HFF-Myc (cell line): ENCODE measurements around the gene WWOX.

ENCODE experiments used
- DNase-seq: peaks from one replicate; pipeline ENCODE4 v3.0.0-alpha.2; 2011; ENCODE audit warnings: low read depth; ENCODE audit errors: extremely low read depth
- H3K4me3 ChIP-seq: replicated peaks from 2 replicates; pipeline ENCODE4 v1.5.1; 2011; ENCODE audit warnings: low read depth, mild to moderate bottlenecking, control low read depth, low read length
- CTCF ChIP-seq: IDR thresholded peaks from 2 replicates; pipeline ENCODE4 v1.5.1; 2012; ENCODE audit warnings: mild to moderate bottlenecking, low read depth, low read length, control low read depth; ENCODE audit errors: missing control alignments

WWOX gene

GRCh38 chr16:78069913-78070312 lies 29.5 kb upstream of the WWOX start:
- no peak for TF ChIP-seq CTCF
- no peak for DNase-seq
- no peak overlapping the region for H3K4me3 ChIP-seq

GRCh38 chr16:78072275-78072674 lies 27.2 kb upstream of the WWOX start:
- TF ChIP-seq CTCF = no peak
- DNase-seq = no peak

GRCh38 chr16:78075800-78076199 lies 23.7 kb upstream of the WWOX start:
- no peak for TF ChIP-seq CTCF
- no peak for DNase-seq
- no peak overlapping the region for H3K4me3 ChIP-seq

More at GRCh38 chr16:78072275-78072674, 27.2 kb upstream of the WWOX start:
- no peak overlapping the region for H3K4me3 ChIP-seq

- DNase-seq = no peak
- no peak for TF ChIP-seq CTCF
- H3K4me3 ChIP-seq = no peak overlapping the region
Observed at GRCh38 chr16:78081341-78081740, 18.1 kb upstream of the WWOX start.

- no peak for DNase-seq
- TF ChIP-seq CTCF = no peak
- no peak overlapping the region for H3K4me3 ChIP-seq
Observed at GRCh38 chr16:78091419-78091818, 8.0 kb upstream of the WWOX start.

- no peak for TF ChIP-seq CTCF
- no peak for DNase-seq
- H3K4me3 ChIP-seq = no peak overlapping the region
Observed at GRCh38 chr16:78092758-78093157, 6.7 kb upstream of the WWOX start.

- DNase-seq = no peak
- TF ChIP-seq CTCF = no peak
- H3K4me3 ChIP-seq = no peak overlapping the region
Observed at GRCh38 chr16:78094166-78094565, 5.3 kb upstream of the WWOX start.
